Measurements from ENCODE around the gene STIMATE. TPM values are rescaled to one million over a fixed set of nuclear protein-coding genes. Genes with fewer than 3 reads are reported as not detected.

STIMATE gene
- total RNA-seq, result 10 to 100 TPM; 20.3 to 65.6 (median 40.6) TPM
- polyA plus RNA-seq, result 10 to 100 TPM in 1 of 3 donors, 1 to 10 TPM in 2; 4.0 to 12.8 (median 5.5) TPM
- long read RNA-seq, donor 1, full-length matches to known transcripts, result 6 of 6 reads
- long read RNA-seq, donor 1, partial matches to known transcripts, result 0 of 6 reads
- long read RNA-seq, donor 1, other reads (novel, unspliced or antisense), result 0 of 6 reads
- long read RNA-seq, donor 2, full-length matches to known transcripts, result 2 of 2 reads
- long read RNA-seq, donor 2, partial matches to known transcripts, result 0 of 2 reads
- long read RNA-seq, donor 2, other reads (novel, unspliced or antisense), result 0 of 2 reads

- H3K4me3 ChIP-seq, result peak within 1 kb of the TSS; percentile 73 to 96 (median 85)
- intact Hi-C loops (cut with DNase I; ENCODE audit: low total_unique reads), result no loop called here
- TF ChIP-seq CTCF (IDR thresholded peaks at IDR 0.05 in 8 of 11, conservative IDR thresholded peaks at IDR 0.05 in 3 of 11) (peak in 1 of 11 experiments; percentile 14), POLR2A (IDR thresholded peaks at IDR 0.05) (no peak), POLR2AphosphoS5 (IDR thresholded peaks at IDR 0.05) (peak; percentile 68 to 86 (median 85))
- peaks cover 0 to 15% (median 0%) of the 10 kb centered on the region in 6 donors for H3K36me3 ChIP-seq
- no peaks in the 10 kb centered on the region for H3K9me3 ChIP-seq
- DNase-seq, result peak; percentile 98
- H3K27ac ChIP-seq, result peak within 1 kb of the TSS; percentile 48 to 88 (median 74)
- H3K4me1 ChIP-seq, result peaks cover 6 to 55% (median 48%) of the 10 kb centered on the region in 6 donors
- WGBS, 5 donors, result 0 to 1% (median 0%) methylated on average over 15 to 85 of the region's 85 CpGs
- no peaks in the 10 kb centered on the region for H3K27me3 ChIP-seq (replicated peaks in 1 of 7)
These were observed at the start of gene STIMATE for GRCh38 chr3:52897130-52898122. STIMATE (minus strand) TSS chr3:52897548; CDS start chr3:52897450, 98 bp downstream.

DNA sequence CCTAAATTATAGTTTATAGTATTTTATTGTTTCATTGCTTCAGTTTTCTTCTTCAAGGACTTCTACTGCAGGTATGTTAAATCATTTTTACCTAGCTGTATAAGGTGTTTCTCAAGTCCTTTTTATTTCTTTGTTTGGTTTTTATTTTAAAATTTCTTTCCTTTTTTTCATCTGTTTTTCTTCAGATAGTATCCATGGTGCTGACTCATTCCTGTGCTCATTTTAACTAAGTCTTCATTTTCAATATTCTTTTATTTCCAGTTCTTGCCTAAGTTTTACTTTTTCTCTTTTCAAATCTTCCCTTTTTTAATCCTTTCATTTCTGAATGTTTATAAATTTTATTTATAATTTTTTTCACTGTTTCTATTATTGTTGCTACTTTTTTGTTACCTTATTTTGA lies 42.3 kb upstream of the STIMATE start:
- H3K4me3 ChIP-seq, result no peak overlapping the region
- DNase-seq, result no peak
- H3K27me3 ChIP-seq (replicated peaks in 1 of 7), result no peaks in the 10 kb centered on the region
- H3K36me3 ChIP-seq, result peaks cover 0 to 24% (median 8%) of the 10 kb centered on the region in 6 donors
- no peaks in the 10 kb centered on the region for H3K9me3 ChIP-seq
- intact Hi-C loops (cut with DNase I; ENCODE audit: low total_unique reads), result loop anchor here (10.0 kb wide), 1 partner anchor 125 kb away; no protein-coding TSS in a partner anchor
- peaks cover 0 to 7% (median 3%) of the 10 kb centered on the region in 6 donors for H3K4me1 ChIP-seq
- TF ChIP-seq CTCF (IDR thresholded peaks at IDR 0.05 in 8 of 11, conservative IDR thresholded peaks at IDR 0.05 in 3 of 11), result no peak
- TF ChIP-seq POLR2AphosphoS5 (IDR thresholded peaks at IDR 0.05), result no peak
- no peak for TF ChIP-seq POLR2A (IDR thresholded peaks at IDR 0.05)
- no peak overlapping the region for H3K27ac ChIP-seq

DNA sequence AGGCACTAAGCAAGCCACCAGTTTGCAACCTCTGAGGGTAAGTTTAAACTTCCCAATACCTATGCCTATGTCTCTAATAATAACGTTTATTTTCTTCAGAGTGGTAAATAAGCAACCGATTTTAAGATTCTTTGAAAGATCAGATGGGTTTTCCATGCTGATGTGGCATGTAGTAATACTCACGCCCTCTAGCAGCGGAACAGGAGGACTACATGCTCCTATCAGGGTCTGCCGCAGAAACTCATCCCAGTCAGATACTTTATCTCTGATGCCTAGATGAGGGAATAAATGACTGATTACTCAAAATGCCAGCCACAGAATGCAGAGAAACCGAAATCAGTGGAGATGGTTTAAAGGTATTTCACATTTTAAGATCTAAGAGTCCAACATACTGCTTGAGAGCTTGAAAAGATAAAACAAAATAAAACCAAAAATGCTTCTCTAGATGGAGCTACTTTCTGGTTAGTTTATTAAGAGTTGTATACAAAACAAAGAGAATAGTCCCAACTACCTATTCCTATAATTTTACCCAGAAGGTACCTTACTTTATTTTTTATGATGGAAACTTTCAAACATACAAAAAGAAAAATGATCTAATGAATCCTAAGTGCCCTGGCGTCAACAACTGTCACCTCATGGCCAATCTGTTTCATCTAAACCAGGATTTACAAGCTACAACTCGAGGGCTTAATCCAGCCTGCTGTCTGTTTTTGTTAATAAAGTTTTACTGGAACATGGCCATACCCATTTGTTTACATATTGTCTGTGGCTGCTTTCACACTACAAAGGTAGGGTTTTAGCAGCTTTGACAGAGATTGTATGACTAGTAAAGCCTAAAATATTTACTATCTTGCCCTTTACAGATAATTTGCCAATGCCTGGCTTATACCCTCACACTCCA lies 37.5 kb upstream of the STIMATE start:
- Histone ChIP-seq H3K27me3 (replicated peaks in 1 of 7) (no peaks in the 10 kb centered on the region), H3K4me1 (peaks cover 0 to 28% (median 7%) of the 10 kb centered on the region in 6 donors), H3K27ac (no peak overlapping the region), H3K4me3 (no peak overlapping the region), H3K9me3 (no peaks in the 10 kb centered on the region), H3K36me3 (peaks cover 0 to 7% (median 0%) of the 10 kb centered on the region in 6 donors)
- WGBS, 5 donors, result 14 to 25% (median 16%) methylated on average over 8 of the region's 8 CpGs
- intact Hi-C loops (cut with DNase I; ENCODE audit: low total_unique reads), result loop anchor here (10.0 kb wide), 1 partner anchor 130 kb away; no protein-coding TSS in a partner anchor
- TF ChIP-seq POLR2AphosphoS5 (IDR thresholded peaks at IDR 0.05), result no peak
- TF ChIP-seq CTCF (IDR thresholded peaks at IDR 0.05 in 8 of 11, conservative IDR thresholded peaks at IDR 0.05 in 3 of 11), result peak; percentile 50 to 85 (median 75)
- no peak for DNase-seq

Measured in spleen (tissue), 13 donors.